GM12878 (cell line): ENCODE measurements around the gene PLXNA2.

Experiments
- CTCF ChIP-seq, 3 experiments: IDR thresholded peaks in 2 of 3; conservative IDR thresholded peaks in 1 of 3; 2 replicates each; pipeline ENCODE4 v1.5.1; 2011; ENCODE audit warnings: low read depth in 3 of 3, low read length in 3 of 3, mild to moderate bottlenecking in 3 of 3, control low read depth in 2 of 3, moderate library complexity in 2 of 3, inconsistent platforms in 1 of 3, mixed read lengths in 1 of 3; ENCODE audit not compliant: control insufficient read depth in 2 of 3, insufficient read depth in 1 of 3; ENCODE audit errors: extremely low read depth in 1 of 3
- FOS ChIP-seq: IDR thresholded peaks from 3 replicates; pipeline ENCODE4 v1.6.1; 2011; ENCODE audit warnings: borderline replicate concordance; ENCODE audit not compliant: insufficient read length; ENCODE audit errors: extremely low read depth
- SIX5 ChIP-seq: IDR thresholded peaks from 2 replicates; pipeline ENCODE4 v1.6.1; 2011; ENCODE audit warnings: mild to moderate bottlenecking, low read depth, low read length, moderate library complexity; ENCODE audit not compliant: severe bottlenecking

GRCh38 chr1:208240662-208241355, 3.4 kb downstream of the PLXNA2 start:
- no peak for TF ChIP-seq SIX5
- TF ChIP-seq CTCF (IDR thresholded peaks at IDR 0.05 in 2 of 3, conservative IDR thresholded peaks at IDR 0.05 in 1 of 3; ENCODE audit: control insufficient read depth in 2 of 3, extremely low read depth in 1 of 3, insufficient read depth in 1 of 3, low read depth in 3 of 3, low read length in 3 of 3): no peak
- TF ChIP-seq FOS: no peak
